ENCODE data around the gene NTM.

Gene NTM

GRCh38 chr11:131609921-131610320 lies 239.5 kb downstream of the NTM start:
- DNase-seq = no peak

GRCh38 chr11:131611322-131611721 lies 240.9 kb downstream of the NTM start:
- DNase-seq = no peak

- no peak for DNase-seq
These were observed 242.1 kb downstream of the NTM start for GRCh38 chr11:131612533-131612932.

GRCh38 chr11:131614631-131615030 lies 244.2 kb downstream of the NTM start:
- no peak for DNase-seq

DNA sequence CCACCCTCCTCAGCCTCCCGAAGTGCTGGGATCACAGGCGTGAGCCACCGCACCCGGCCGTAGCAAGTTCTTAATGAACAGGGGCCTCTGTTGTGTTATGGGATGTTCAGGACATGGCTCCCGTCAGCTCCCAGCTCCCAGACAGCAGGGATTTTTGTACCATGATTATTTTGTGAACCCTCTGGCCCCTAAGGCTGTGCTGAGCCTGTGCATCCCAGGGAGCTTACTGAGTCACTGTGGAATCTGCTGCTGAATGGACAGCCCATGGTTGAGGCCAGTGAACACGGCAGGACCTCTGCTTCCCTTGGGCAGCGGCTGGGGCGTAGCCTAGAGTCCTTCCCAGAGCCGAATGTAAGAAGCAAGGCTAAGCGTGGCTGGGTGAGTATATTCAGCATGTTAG lies 245.2 kb downstream of the NTM start:
- no peak for DNase-seq

DNA sequence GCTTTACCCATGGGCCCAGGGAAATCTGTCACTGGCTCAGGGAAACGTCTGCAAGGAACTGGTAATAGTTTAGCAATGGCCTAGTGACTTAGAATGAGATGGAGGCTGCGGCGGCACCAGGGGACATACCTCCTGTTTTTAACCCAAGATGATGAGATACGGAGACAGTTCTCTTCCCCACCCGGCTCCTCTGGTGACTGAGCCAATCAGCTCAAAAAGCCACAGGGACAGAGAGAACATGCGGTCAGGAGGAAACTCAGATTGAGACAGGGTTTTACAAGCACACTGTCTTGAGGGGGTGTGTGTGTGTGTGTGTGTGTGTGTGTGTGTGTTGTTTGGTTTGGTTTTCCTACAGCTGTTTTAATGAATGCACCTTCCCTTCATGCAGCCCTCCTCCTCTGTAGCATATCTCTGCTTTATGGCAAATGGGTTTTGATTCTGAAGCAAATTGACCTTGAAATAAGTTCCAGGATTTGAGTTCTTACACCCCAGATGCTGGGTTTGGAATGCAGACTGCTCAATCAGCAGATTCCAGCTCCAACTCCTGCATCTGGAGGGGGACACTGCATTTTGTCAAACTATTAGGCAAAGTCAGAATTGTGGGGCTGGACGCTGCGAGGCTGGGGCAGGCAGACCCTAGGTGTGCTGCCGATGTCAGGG lies 246.2 kb downstream of the NTM start:
- DNase-seq = no peak

GRCh38 chr11:131618201-131618600 lies 247.8 kb downstream of the NTM start:
- DNase-seq = no peak

DNA sequence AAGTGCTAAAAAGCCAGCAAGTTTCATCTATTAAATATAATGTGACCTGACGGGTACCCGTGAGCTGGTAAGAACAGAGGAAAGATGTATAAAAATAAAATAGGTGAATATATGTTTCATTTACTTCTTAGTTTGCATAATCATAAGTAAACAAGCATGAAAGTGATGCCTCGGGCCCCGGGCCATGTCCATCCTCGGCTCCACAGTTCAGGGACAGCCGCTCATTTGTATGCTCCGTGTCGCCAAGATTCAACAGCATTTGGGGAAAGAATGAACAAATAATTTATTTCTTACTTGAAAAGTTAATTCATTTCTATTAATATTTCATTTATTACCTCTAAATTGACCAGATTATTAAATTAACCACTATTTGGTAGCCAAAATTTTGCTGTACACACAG lies 251.8 kb downstream of the NTM start:
- DNase-seq = no peak

GRCh38 chr11:131624531-131624930 lies 254.1 kb downstream of the NTM start:
- no peak for DNase-seq

DNA sequence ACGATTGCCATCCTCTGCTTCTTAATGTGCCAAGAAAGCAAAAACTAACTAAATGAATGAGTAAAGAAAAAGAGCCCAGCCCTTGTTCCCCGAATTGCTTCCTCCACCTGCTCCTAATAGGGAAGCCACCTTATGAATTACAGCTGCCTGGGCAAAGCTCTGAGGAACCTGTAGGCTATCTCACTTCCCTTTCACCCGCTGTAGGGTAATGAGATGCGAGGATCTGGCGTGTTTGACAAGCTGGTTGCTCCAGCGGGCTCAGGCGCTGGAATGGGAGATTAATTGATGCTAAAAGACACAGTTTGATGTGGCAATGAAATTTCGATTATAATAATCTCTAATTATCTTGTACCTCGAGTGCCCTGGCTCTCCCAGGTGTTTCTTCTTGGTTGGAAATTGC lies 256.4 kb downstream of the NTM start:
- no peak for DNase-seq

DNA sequence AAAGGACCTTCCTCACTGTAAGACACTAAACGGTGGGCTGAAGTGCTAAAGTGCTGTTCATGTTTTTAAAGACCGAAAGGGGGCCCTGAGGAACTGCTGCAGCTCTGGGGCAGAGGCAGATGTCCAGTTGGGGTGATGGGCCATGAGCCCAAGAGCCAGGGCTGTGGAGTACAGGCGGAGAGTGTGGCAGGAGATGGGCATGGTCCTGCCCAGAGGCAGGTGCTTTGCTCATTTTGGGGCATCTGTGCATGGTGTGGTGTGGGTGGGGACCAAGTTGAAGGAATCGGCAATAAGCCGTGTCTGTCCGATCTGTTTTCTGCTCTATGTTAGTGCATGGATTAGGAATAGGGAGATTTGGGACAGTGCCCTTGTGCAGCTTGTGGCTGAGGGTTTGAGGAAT lies 258.3 kb downstream of the NTM start:
- no peak for DNase-seq

DNA sequence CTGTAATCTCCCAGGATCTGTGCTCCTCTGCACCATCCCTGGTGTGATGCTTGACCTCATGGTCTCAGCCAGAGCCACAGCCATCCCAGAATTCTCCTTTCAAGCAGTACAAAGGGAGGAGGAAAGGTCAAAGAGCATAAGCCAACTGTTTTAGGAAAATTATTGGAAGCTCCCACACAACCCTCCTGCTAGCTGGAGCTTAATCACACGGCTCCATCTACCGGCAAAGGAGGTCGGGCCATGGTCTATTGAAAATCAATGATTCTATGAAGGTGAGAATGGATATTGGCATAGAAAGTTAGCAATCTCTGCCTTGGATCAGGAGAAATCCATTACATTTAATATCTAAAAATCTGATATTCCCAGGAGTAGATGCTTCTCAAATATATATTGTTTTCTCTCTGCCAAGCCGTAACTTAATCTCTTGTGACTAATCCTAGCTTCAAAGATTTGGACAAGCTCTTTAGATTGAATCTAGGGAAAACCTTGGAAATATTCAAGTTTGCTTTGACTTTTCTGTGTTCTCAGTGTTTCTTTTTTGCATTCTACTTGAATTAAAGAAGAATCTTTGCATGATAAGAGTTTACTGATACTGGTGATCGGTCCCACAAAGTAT lies 259.6 kb downstream of the NTM start:
- DNase-seq = no peak

DNA sequence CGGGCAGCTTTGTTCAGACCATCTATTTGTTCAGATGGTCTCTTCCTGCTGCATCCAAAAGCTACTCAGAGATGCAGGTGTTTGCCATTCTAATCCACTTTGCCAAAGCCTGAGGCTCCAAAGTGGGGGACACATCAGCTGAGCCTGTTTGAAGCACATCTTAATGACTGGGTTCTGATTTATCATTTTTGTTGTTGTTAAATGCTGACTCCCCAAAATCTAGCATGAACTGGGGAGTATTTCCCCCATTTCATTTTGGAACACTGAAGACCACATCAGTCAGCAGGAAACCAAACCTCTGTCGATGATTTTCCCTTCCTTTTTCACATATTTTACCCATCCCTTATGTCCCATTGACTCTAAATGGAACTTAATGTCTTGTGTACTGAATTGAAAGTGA lies 262.6 kb downstream of the NTM start:
- DNase-seq = no peak

- no peak for DNase-seq
These were observed 263.7 kb downstream of the NTM start for GRCh38 chr11:131633921-131634715.

DNA sequence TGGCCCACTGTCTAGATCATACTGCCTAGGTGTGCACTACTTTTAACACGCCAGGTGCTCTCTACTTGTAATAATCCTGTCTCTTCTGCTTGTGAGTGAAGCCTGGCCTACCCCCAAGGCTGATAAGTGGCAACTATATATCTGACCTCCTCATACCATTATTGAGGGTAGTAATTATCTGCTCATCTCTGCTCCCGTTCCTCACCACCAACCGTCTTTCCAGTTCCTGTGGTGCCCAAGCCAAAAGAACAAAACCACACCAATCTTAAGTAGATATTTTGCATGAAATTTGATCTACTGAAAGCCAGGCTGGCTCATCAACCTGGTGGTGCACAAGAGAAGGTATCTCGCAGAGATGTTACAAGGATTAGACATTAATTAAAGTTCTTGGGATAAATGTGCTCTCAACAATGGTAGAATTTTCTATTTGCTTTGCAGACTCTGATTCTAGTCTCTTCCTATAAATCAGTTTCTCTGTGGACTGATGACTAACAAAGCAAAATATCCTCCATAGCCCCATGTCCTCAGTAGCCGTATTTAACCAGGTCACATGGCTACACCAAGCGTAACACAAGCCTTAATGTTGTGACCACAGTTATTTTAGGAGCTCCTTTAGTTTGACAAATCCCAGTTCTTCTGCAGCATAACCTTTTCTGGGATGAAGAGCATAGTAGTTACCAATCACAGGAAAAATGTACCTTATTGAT lies 267.2 kb downstream of the NTM start:
- DNase-seq = no peak

DNA sequence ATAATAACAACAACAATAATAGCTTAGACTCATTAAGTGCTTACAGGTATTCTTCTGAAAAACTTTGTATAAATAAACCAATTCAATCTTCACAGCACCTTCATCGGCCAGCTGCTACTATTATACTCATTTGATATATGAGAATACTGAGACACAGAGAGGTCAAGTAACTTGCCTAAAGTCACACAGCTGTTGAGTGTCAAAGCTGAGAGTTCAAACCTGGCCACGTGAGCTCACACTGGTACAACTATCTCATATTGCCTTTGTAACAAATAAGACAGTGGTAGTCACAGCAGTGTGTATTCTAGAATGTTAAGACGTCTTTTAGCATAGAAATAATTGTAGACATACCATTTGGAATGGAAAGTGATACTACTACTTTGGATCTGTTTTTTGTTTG lies 268.5 kb downstream of the NTM start:
- DNase-seq = no peak

DNA sequence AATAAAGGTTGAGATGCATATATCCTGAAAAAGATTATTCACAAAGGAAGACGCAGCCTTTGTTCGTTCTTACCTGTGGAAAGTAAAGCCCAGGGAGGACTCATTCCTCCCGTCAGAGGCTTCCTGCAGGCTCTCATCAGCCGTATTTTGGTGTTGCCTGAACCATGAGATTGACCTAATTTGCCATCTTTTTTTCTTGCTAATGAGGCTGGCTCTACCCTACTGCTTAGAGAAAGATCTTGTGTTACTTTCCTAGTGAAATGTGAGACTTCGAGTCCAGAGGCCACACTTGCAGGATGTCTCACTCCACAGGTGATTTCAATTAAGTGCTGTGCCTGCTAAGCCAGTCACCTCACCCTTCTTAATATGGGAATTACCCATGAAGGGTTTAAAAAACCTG lies 269.9 kb downstream of the NTM start:
- no peak for DNase-seq

- DNase-seq = no peak
These were observed 272.5 kb downstream of the NTM start for GRCh38 chr11:131642756-131643531.

DNA sequence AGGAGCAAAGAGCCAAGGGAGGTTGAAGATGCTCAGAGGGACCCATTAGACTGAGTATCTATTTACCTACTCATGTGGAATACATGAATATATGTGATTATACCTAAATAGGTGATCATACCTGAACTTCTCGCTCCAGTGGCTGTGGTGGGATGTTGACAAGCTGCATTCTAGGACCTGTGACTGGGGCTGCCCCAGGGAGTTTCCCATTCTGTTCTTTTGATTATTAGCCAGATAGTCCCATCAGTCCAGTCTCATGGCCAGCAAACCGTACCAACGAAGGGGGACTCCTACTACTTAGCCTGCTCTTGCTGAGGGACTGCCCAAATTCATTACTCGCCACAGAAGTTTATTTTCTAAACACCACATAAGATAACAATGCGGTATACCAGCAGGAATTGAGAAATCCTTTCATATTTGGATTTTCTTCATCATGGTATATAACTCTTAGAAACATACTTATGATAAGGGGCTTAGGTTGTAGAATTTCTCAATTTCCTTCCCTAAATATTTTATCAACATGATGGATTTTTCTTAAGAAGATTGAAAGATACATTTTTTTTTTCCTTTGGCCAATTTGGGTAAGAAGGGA lies 273.9 kb downstream of the NTM start:
- DNase-seq = no peak

GRCh38 chr11:131645237-131645636 lies 274.8 kb downstream of the NTM start:
- no peak for DNase-seq

- DNase-seq = no peak
These were observed 279.4 kb downstream of the NTM start for GRCh38 chr11:131649856-131650255.

- no peak for DNase-seq
These were observed 281.8 kb downstream of the NTM start for GRCh38 chr11:131652231-131652630.
